Heart left ventricle (tissue), 13 donors: Measurements from ENCODE around the gene ENTPD1.

Experiments used
- POLR2A ChIP-seq, 2 donors: fragments of 450-650 bp; IDR thresholded peaks; one replicate each; pipeline ENCODE4 v1.6.1; 2017; ENCODE audit warnings: antibody characterized with exemption in 2 of 2, mild to moderate bottlenecking in 2 of 2, moderate library complexity in 2 of 2
- TF ChIP-seq, protein P1 (sequence below), 12 donors: fragments of 200-600 bp; sonication (generic) in 4 of 12; IDR thresholded peaks; one replicate each; pipeline versions ENCODE4 v1.5.0 to v1.8.0; 2018 to 2022; ENCODE audit warnings: antibody characterized with exemption in 12 of 12, mild to moderate bottlenecking in 5 of 12
- donor health status: ischemic (EF 13 %, LVEDD 7.1; RV severe dilation, severe dysfunction).
- donor health status: DM: no; HTN: yes; CAD: no.
- donor health status: DM: no; HTN: no; CAD: no.
- donor health status: ischemic (EF 25% LVEDD 6.9; RV normal size, moderate dysfunction).
- donor health status: ischemic (EF 25% LVEDD 5.7; RV mildly dilated, moderate dysfunction).
- donor health status: ischemic (EF 35%, LVEDD 5.7; RV mildly dilated, moderate dysfunction).
- donor health status: nonischemic (EF 11% LVEDD 7.7; RV severe dilation, severe dysfunction).
- donor health status: DM: yes; HTN: yes; CAD: no.
- donor health status: PGD.
- donor health status: ischemic (EF 29% LVEDD 5.4; RV normal size, mild dysfunction).
- donor health status: nonischemic (EF 23%, LVEDD 6.1; RV moderate dilation, normal function).

DNA sequence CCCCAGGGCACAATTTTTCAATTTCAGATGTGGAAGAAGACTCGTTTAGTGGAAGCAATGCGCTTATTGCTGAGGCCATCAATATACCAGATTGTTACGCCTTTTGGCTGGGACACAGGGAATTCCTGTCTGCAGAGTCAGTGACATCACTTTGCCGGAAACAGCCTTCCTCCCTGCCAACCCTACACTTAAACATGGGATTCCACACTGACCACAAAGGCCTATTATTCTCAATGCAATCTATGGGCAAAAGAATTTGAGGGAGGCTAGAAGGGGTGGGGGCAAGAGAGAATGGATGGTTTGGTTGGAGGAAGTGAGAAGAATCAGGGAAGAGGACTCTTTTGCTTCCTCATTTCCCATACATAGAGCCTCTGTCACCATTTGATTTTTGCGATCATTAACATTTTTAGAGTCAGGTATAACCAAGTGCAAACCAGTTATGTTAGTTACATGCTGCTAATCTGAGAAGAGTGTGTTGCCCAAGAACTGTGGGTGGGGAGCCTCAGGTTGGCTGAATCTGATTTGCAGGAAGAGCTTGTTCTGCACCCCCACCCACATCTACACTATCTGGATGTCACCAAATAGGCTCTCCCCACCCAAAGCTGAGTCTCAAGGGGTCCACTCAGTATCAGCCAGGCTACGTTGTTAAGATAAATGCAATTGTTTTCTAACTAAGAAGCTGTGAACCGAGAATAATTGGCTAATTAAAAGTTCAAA, 58.2 kb downstream of the ENTPD1 start:
- TF ChIP-seq, protein P1, sequence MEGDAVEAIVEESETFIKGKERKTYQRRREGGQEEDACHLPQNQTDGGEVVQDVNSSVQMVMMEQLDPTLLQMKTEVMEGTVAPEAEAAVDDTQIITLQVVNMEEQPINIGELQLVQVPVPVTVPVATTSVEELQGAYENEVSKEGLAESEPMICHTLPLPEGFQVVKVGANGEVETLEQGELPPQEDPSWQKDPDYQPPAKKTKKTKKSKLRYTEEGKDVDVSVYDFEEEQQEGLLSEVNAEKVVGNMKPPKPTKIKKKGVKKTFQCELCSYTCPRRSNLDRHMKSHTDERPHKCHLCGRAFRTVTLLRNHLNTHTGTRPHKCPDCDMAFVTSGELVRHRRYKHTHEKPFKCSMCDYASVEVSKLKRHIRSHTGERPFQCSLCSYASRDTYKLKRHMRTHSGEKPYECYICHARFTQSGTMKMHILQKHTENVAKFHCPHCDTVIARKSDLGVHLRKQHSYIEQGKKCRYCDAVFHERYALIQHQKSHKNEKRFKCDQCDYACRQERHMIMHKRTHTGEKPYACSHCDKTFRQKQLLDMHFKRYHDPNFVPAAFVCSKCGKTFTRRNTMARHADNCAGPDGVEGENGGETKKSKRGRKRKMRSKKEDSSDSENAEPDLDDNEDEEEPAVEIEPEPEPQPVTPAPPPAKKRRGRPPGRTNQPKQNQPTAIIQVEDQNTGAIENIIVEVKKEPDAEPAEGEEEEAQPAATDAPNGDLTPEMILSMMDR (IDR thresholded peaks at IDR 0.05): no peak
- no peak for TF ChIP-seq POLR2A (IDR thresholded peaks at IDR 0.05)
